Measurements from ENCODE around the gene TBL2.
A peak's percentile ranks its signal among the peaks of the same experiment; 100 is the strongest.
"Not testable (repeated sequence)": the region's sequence is repeated elsewhere in the genome, so short reads cannot be mapped to it uniquely, and the experiment has no call there.

Gene TBL2

GRCh38 chr7:73539709-73540108 lies 38.7 kb downstream of the TBL2 start:
- no peaks in the 10 kb centered on the region for H3K27me3 ChIP-seq (ENCODE audit: control insufficient read depth, insufficient read depth, low read length)
- H3K4me3 ChIP-seq (ENCODE audit: low read depth, low read length), result no peak overlapping the region
- no peak overlapping the region for H3K9ac ChIP-seq (ENCODE audit: low read depth, low read length)
- H3K4me1 ChIP-seq (ENCODE audit: control insufficient read depth, insufficient read depth, low read length), result no peaks in the 10 kb centered on the region
- H3K9me3 ChIP-seq (ENCODE audit: control insufficient read depth, insufficient read depth, low read length), result no peaks in the 10 kb centered on the region
- peaks cover 24% of the 10 kb centered on the region for H3K36me3 ChIP-seq (ENCODE audit: control insufficient read depth, insufficient read depth, low read length)

DNA sequence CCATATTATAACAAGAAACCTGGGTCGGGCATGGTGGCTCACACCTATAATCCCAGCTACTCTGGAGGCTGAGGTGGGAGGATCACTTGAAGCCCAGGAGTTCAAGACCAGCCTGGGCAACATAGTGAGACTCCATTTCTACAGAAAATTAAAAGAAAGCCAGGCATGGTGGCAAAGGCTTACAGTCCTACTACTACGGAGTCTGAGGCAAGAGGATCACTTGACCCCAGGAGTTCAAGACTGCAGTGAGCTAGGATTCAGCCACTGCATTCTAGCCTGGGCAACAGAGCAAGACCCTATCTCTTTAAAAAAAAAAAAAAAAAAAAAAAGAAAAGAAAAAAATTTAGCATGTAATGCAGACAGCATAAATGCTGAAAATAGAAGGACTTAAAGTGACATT lies 39.9 kb downstream of the TBL2 start:
- not testable (repeated sequence) for H3K4me1 ChIP-seq (ENCODE audit: control insufficient read depth, insufficient read depth, low read length); H3K9me3 ChIP-seq (ENCODE audit: control insufficient read depth, insufficient read depth, low read length); H3K9ac ChIP-seq (ENCODE audit: low read depth, low read length); H3K27me3 ChIP-seq (ENCODE audit: control insufficient read depth, insufficient read depth, low read length); H3K4me3 ChIP-seq (ENCODE audit: low read depth, low read length)
- H3K36me3 ChIP-seq (ENCODE audit: control insufficient read depth, insufficient read depth, low read length), result peaks cover 24% of the 10 kb centered on the region

DNA sequence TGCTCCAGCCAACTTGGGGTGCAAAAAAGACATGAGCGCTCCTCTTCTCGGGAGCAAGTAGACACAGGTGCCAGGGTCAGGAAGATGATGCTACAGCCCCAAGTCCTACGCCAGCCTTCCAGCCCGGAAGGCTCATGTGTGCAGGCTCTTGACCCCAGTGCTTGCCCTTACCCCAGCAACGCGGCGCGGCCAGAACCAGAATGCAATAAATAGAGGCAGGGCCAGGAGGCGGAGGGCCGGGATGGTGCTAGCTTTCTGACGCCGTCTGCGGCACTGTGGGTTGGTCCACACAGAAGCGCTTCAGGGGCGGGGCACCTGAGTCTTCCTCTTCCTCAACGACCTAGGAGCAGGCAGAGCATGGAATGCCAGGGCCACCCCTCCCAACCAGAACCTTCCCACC lies 41.3 kb downstream of the TBL2 start:
- Histone ChIP-seq H3K36me3 (ENCODE audit: control insufficient read depth, insufficient read depth, low read length) (peaks cover 20% of the 10 kb centered on the region), H3K4me1 (ENCODE audit: control insufficient read depth, insufficient read depth, low read length) (no peaks in the 10 kb centered on the region), H3K9ac (ENCODE audit: low read depth, low read length) (no peak overlapping the region), H3K9me3 (ENCODE audit: control insufficient read depth, insufficient read depth, low read length) (no peaks in the 10 kb centered on the region), H3K4me3 (ENCODE audit: low read depth, low read length) (no peak overlapping the region), H3K27me3 (ENCODE audit: control insufficient read depth, insufficient read depth, low read length) (no peaks in the 10 kb centered on the region)

DNA sequence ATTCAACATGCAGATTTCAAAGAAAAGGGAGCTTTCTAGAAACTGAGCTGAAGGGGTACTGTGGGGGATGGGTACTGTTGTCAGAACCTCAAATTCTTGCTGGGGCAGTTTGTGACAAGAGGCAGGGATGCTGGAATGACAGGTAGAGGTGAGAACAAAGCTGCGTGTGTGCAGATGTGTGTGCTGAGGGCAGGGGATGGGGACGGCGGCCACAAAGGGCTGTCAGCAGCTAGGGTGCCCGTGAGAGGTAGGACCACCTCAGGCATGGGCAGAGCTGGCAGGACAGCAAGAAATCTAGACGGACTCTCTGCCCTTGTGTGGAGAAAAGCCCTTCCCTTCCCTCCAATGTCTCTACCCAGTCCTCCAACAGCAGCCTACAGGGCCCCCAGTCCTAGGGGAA lies 41.9 kb downstream of the TBL2 start:
- Histone ChIP-seq H3K4me1 (ENCODE audit: control insufficient read depth, insufficient read depth, low read length) (no peaks in the 10 kb centered on the region), H3K4me3 (ENCODE audit: low read depth, low read length) (no peak overlapping the region), H3K9me3 (ENCODE audit: control insufficient read depth, insufficient read depth, low read length) (no peaks in the 10 kb centered on the region), H3K9ac (ENCODE audit: low read depth, low read length) (no peak overlapping the region), H3K27me3 (ENCODE audit: control insufficient read depth, insufficient read depth, low read length) (no peaks in the 10 kb centered on the region), H3K36me3 (ENCODE audit: control insufficient read depth, insufficient read depth, low read length) (peaks cover 15% of the 10 kb centered on the region)

DNA sequence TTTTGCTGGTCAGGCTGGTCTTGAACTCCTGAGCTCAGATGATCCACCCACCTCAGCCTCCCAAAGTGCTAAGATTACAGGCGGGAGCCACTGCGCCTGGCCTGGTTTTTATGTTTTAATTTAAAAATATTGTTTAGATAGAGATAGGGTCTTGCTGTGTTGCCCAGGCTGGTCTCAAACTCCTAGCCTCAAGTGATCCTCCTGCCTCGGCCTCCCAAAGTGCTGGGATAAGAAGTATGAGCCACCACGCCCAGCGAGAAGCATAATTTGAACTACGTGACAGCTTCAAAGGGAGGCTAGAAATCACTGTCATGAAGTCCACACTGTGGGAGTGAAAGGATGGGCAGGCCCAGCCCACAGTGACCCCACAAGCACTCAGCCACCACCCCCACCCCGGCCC lies 42.5 kb downstream of the TBL2 start:
- not testable (repeated sequence) for H3K4me3 ChIP-seq (ENCODE audit: low read depth, low read length); H3K4me1 ChIP-seq (ENCODE audit: control insufficient read depth, insufficient read depth, low read length); H3K27me3 ChIP-seq (ENCODE audit: control insufficient read depth, insufficient read depth, low read length); H3K9me3 ChIP-seq (ENCODE audit: control insufficient read depth, insufficient read depth, low read length); H3K9ac ChIP-seq (ENCODE audit: low read depth, low read length)
- H3K36me3 ChIP-seq (ENCODE audit: control insufficient read depth, insufficient read depth, low read length), result peaks cover 15% of the 10 kb centered on the region

- Histone ChIP-seq H3K4me3 (ENCODE audit: low read depth, low read length) (no peak overlapping the region), H3K9ac (ENCODE audit: low read depth, low read length) (no peak overlapping the region), H3K9me3 (ENCODE audit: control insufficient read depth, insufficient read depth, low read length) (no peaks in the 10 kb centered on the region), H3K36me3 (ENCODE audit: control insufficient read depth, insufficient read depth, low read length) (peaks cover 7% of the 10 kb centered on the region), H3K4me1 (ENCODE audit: control insufficient read depth, insufficient read depth, low read length) (no peaks in the 10 kb centered on the region), H3K27me3 (ENCODE audit: control insufficient read depth, insufficient read depth, low read length) (no peaks in the 10 kb centered on the region)
These were observed 44.6 kb downstream of the TBL2 start for GRCh38 chr7:73533742-73534141.

DNA sequence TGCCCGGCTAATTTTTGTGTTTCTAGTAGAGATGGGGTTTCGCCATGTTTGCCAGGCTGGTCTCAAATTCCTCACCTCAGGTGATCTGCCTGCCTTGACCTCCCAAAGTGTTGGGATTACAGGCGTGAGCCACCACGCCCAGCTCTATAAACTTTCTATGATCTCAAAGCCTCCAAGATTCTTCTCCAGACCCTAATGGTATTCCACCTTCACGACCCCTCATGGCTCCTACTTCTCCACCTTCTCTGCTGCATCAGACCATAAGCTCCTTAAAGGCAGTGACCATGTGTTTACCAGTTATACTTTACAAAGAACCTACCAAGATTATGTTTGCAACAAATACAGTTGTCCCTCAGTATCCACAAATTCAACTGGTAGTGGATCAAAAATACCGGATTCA lies 46.2 kb downstream of the TBL2 start:
- Histone ChIP-seq H3K4me3 (ENCODE audit: low read depth, low read length) (no peak overlapping the region), H3K9me3 (ENCODE audit: control insufficient read depth, insufficient read depth, low read length) (no peaks in the 10 kb centered on the region), H3K9ac (ENCODE audit: low read depth, low read length) (no peak overlapping the region), H3K27me3 (ENCODE audit: control insufficient read depth, insufficient read depth, low read length) (no peaks in the 10 kb centered on the region), H3K36me3 (ENCODE audit: control insufficient read depth, insufficient read depth, low read length) (peaks cover 7% of the 10 kb centered on the region), H3K4me1 (ENCODE audit: control insufficient read depth, insufficient read depth, low read length) (no peaks in the 10 kb centered on the region)

DNA sequence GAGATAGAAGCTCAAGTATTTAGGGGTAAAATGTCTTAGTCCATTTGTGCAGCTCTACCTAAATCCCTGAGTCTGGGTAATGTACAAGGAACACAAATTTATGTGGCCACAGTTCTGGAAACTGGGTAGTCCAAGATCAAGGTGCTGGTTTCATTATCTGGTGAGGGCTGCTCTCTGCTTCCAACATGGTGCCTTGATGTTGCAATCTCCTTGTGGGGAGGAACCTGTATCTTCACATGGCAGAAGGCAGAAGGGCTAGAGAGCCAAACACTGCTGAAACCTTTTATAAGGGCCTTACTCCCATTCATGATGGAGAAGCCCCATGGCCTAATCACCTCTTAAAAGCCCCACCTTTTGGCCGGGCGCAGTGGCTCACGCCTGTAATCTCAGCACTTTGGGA lies 47.6 kb downstream of the TBL2 start:
- Histone ChIP-seq H3K36me3 (ENCODE audit: control insufficient read depth, insufficient read depth, low read length) (no peaks in the 10 kb centered on the region), H3K9me3 (ENCODE audit: control insufficient read depth, insufficient read depth, low read length) (no peaks in the 10 kb centered on the region), H3K4me3 (ENCODE audit: low read depth, low read length) (no peak overlapping the region), H3K27me3 (ENCODE audit: control insufficient read depth, insufficient read depth, low read length) (no peaks in the 10 kb centered on the region), H3K9ac (ENCODE audit: low read depth, low read length) (no peak overlapping the region), H3K4me1 (ENCODE audit: control insufficient read depth, insufficient read depth, low read length) (no peaks in the 10 kb centered on the region)

GRCh38 chr7:73526896-73527821 lies 51.2 kb downstream of the TBL2 start:
- Histone ChIP-seq H3K4me1 (ENCODE audit: control insufficient read depth, insufficient read depth, low read length) (no peaks in the 10 kb centered on the region), H3K27me3 (ENCODE audit: control insufficient read depth, insufficient read depth, low read length) (no peaks in the 10 kb centered on the region), H3K9ac (ENCODE audit: low read depth, low read length) (no peak overlapping the region), H3K36me3 (ENCODE audit: control insufficient read depth, insufficient read depth, low read length) (no peaks in the 10 kb centered on the region), H3K9me3 (ENCODE audit: control insufficient read depth, insufficient read depth, low read length) (no peaks in the 10 kb centered on the region), H3K4me3 (ENCODE audit: low read depth, low read length) (no peak overlapping the region)

DNA sequence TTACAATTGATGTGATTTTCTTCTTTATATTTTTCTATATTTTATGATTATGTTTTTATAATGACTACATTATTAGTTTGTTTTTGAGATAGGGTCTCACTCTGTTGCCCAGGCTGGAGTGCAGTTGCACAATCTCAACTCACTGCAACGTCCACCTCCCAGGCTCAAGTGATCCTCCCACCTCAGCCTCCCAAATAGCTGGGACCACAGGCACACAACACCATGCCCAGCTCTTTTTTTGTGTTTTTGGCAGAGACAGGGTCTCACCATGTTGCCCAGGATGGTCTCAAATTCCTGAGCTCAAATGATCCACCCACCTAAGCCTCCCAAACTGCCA lies 52.3 kb downstream of the TBL2 start:
- H3K9me3 ChIP-seq (ENCODE audit: control insufficient read depth, insufficient read depth, low read length); H3K4me3 ChIP-seq (ENCODE audit: low read depth, low read length); H3K27me3 ChIP-seq (ENCODE audit: control insufficient read depth, insufficient read depth, low read length); H3K9ac ChIP-seq (ENCODE audit: low read depth, low read length); H3K4me1 ChIP-seq (ENCODE audit: control insufficient read depth, insufficient read depth, low read length); H3K36me3 ChIP-seq (ENCODE audit: control insufficient read depth, insufficient read depth, low read length): not testable (repeated sequence)

- peak within 1 kb of the TSS; percentile 70 for H3K9ac ChIP-seq (ENCODE audit: low read depth, low read length)
- no peaks in the 10 kb centered on the region for H3K4me1 ChIP-seq (ENCODE audit: control insufficient read depth, insufficient read depth, low read length)
- H3K4me3 ChIP-seq (ENCODE audit: low read depth, low read length), result peak within 1 kb of the TSS; percentile 96
- no peaks in the 10 kb centered on the region for H3K27me3 ChIP-seq (ENCODE audit: control insufficient read depth, insufficient read depth, low read length)
- H3K36me3 ChIP-seq (ENCODE audit: control insufficient read depth, insufficient read depth, low read length), result peaks cover 11% of the 10 kb centered on the region
- no peaks in the 10 kb centered on the region for H3K9me3 ChIP-seq (ENCODE audit: control insufficient read depth, insufficient read depth, low read length)
These were observed 56.1 kb downstream of the TBL2 start, which contains the start of gene BAZ1B for GRCh38 chr7:73522105-73522872. Gene BAZ1B (minus strand): TSS chr7:73522293. CDS start chr7:73521933, 360 bp downstream.

DNA sequence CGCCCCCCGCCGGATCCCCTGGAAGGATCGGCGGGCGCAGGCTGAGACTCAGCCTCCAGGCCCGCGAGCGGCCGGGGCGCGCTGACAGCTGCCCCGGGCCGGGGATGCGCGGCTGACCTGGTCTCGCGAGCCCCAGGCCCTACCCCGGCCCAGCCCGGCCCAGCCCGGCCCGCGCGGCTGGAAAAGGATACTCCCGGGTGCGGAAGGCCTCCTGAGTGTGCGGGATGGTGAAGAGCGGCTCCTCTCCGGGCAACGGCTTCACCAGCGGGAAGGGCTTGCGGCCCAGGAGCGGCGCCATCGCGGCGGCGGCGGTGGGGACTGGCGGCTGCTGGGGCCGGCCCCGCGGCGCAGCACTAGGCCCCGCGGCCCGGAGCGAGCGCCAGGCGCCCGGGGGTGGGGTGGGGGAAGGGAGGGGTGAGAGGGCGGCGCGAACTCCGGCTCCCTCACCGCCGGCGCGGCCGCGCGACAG lies 56.7 kb downstream of the TBL2 start:
- Histone ChIP-seq H3K9me3 (ENCODE audit: control insufficient read depth, insufficient read depth, low read length) (no peaks in the 10 kb centered on the region), H3K36me3 (ENCODE audit: control insufficient read depth, insufficient read depth, low read length) (peaks cover 15% of the 10 kb centered on the region), H3K4me1 (ENCODE audit: control insufficient read depth, insufficient read depth, low read length) (no peaks in the 10 kb centered on the region), H3K27me3 (ENCODE audit: control insufficient read depth, insufficient read depth, low read length) (no peaks in the 10 kb centered on the region), H3K4me3 (ENCODE audit: low read depth, low read length) (peak overlapping the region; percentile 96), H3K9ac (ENCODE audit: low read depth, low read length) (peak overlapping the region; percentile 70)

All from iPS-15b (cell line).